Left ventricle myocardium superior (tissue), 1 donor: Measurements from ENCODE around the gene DEFB126. TPM values are rescaled to one million over a fixed set of nuclear protein-coding genes. Genes with fewer than 3 reads are reported as not detected.

Experiments used
- total RNA-seq: library from RNA; stranded (reverse); fragmentation: NEBNext Ultra II Directional; extraction: Animal tissue kit (Norgen Biotek cat#: 25700); gene quantifications from one replicate; pipeline ENCODE4 v1.2.1, GENCODE V29; 2021
- donor health status: DM: no; HTN: yes; CAD: no; lungs with severe emphysema.

DEFB126 gene
- total RNA-seq, 1 donor from 2014 or later = not detected

Other genes starting within 250 kb of the DEFB126 start
- gene DEFB125, start 54.9 kb upstream of the DEFB126 start, total RNA-seq = not detected
- not detected for gene DEFB127, start 14.9 kb downstream of the DEFB126 start, total RNA-seq
- not detected for gene DEFB128, start 47.1 kb downstream of the DEFB126 start, total RNA-seq
- gene DEFB129, start 84.7 kb downstream of the DEFB126 start, total RNA-seq = not detected
- gene DEFB132, start 115.1 kb downstream of the DEFB126 start, total RNA-seq = not detected
- 6.9 TPM for gene C20orf96, start 148.2 kb downstream of the DEFB126 start, total RNA-seq
- gene ZCCHC3, start 155.0 kb downstream of the DEFB126 start, total RNA-seq = 11.0 TPM
- 18.3 TPM for gene SOX12, start 183.0 kb downstream of the DEFB126 start, total RNA-seq
- gene NRSN2, start 204.5 kb downstream of the DEFB126 start, total RNA-seq = 17.4 TPM
- gene TRIB3, start 238.2 kb downstream of the DEFB126 start, total RNA-seq = 0.40 TPM